ENCODE results near the gene ULBP1.
"Not testable (repeated sequence)": the region's sequence is repeated elsewhere in the genome, so short reads cannot be mapped to it uniquely, and the experiment has no call there.

ULBP1 gene, protein sequence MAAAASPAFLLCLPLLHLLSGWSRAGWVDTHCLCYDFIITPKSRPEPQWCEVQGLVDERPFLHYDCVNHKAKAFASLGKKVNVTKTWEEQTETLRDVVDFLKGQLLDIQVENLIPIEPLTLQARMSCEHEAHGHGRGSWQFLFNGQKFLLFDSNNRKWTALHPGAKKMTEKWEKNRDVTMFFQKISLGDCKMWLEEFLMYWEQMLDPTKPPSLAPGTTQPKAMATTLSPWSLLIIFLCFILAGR

DNA sequence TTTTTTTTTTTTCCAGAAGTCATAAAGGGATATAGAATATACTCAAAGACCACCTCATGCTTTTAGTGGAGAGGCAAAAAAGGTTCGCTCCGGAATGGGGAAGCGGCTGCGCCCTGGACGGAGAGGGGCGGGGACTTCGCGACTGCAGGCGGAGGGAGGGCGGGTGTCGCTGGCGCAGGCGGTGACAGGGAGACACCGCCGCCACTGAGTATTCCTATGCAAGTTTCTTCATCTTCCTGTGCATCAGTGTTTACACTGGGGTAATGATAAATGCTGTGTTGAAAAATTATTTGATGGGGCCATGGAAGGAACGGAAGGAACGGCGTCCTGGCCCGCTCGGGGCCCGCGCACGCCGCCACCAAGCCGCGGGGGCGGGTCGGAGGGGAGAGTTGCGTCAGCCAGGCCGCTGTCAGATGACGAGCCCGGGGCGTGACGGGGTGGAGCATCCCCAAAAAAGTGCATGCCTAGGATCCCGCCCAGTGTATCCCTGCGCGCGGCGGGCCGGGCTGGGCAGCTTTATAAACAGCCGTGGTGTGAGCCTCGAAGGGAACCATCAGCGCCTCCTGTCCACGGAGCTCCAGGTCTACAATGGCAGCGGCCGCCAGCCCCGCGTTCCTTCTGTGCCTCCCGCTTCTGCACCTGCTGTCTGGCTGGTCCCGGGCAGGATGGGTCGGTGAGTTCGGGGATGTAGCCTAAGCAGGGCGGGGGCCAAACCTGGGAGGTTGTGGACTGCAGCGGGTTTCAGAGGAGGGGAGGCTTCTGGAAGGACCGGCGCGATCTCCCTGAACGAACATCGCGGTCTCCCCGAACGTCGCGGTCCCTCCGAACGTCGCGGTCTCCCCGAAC is at the start of gene ULBP1:
Gene ULBP1 (plus strand): TSS at position 482 of the 846 bp plus-strand sequence. CDS start 107 bp downstream, at position 589.
- peak; percentile 62 to 89 for DNase-seq

DNA sequence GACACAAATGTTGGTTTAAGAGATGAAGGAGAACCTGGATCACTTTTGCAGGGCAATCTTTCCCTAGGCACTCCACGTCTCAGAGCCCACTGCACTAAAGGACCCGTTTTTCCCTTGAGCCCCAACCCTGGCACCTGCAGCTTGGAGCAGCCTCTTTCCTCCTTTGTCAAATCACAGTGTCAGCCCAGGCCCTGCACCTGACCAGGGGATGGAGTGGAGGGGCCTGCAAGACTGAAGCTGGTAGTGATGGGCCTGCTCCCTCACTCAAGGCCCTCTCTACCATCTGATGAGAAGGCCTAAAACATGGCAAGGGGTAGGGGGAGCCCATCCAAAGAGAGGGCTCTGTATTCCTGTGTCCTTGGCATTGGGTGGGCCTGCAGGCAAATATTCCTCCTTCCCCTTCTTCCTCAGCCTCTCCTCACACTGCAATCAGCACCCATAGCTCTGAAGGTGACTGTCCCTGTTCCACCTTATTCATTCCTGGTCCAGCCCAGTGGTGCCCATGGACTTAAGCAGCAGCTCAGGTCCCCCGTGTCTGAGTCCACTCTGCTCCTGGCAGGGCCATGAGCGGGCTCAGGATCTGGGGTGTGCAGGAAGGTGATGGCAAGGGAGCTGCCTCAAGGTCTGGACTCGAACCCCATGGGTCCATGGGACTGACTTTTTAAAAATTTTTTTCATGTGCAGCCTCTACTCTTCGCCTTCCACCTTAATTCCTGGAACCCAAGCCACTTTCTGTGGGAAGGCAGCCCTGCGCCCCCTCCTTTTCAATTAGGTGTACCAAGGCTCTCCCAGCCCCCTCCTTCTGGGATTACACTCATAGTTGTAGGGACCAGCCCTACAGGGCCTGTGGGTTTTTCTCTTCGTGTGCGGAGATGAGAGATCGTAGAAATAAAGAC is 47.5 kb upstream of the ULBP1 start:
- DNase-seq, result no peak

DNA sequence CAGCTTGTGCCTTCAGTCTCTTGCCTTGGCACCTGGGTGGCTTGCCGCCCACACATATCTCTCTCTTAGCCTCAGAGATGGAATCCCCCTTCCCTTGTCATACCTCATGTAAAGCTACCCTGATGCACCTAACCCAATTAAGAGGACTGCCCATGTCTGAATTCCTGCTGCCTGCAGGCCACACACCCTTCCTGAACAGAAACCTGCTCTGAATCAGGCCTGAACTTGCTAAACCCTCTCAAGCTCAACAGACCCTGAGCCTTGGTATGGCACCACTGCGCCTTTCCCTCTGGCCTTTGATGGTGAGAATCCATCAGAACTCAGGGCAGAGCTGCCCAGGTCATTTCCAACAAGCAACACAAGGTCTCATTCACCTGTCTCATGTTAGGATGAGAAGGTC is 46.1 kb upstream of the ULBP1 start:
- DNase-seq, result no peak

DNA sequence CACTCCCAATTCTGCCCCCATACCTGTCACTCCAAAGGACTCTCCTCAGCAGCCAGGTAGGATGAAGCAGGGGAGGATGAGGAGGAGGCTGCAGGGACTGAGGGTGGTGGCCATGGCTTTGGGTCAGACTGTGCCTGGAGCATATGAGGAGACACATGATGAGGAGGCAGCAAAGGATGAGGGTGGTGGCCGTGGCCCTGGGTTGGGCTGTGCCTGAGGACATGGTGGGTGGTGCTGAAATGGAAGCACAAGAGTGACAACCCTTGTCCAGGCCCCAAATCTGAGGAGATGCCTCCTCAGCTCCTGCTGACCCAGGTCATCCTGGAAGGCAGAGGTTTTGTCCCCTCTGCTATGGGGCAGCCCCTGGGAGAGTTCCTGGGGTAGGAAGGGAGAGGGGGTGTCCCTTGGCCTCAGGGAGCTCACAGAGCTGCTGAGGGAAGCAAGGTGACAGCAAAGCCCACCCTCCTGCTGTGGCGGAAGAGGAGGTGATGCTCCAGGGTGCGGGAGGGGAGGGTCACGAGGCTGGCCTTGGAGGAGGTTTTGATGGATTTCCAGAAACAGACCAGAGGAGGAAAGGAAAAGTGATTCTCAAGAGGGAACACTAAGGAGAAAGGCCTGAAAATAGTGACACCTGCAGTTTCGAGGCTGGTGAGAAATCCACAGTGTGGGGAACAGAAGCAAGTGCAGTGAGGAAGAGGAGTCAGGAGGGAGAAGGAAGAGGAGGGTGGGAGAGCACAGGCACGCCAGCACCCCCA is 45.4 kb upstream of the ULBP1 start:
- no peak for DNase-seq

DNA sequence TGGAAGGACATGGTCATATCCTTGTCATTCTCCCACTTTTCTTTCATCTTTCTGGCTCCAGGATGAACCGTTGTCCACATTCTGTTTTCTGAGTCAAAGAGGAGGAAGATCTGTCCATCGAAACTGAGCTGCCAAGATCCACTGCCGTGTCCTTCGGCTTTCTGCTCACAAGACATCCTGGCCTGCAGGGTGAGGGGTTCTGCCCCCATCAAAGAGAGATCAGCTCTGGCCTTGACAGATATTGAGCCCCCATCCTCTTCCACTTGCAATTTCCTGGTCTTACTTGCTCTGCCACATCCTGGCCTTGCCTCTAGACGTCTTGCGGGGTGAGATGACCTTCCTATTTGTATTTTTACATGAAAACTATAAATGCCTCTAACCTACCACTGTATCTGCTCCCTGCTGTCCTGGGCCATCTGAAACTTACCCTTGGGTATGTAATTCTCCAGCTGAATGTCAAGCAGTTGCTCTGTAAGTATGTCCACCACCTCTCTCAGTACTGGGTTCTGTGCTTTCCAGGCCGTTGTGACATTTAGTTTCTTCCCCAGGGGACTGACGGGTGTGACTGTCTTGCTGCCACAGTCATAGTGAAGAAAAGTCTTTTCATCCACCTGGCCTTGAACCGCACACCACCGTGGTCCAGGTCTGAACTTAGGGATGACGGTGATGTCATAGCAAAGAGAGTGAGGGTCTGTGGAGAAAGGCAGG is 44.5 kb upstream of the ULBP1 start:
- DNase-seq, result not testable (repeated sequence)

DNA sequence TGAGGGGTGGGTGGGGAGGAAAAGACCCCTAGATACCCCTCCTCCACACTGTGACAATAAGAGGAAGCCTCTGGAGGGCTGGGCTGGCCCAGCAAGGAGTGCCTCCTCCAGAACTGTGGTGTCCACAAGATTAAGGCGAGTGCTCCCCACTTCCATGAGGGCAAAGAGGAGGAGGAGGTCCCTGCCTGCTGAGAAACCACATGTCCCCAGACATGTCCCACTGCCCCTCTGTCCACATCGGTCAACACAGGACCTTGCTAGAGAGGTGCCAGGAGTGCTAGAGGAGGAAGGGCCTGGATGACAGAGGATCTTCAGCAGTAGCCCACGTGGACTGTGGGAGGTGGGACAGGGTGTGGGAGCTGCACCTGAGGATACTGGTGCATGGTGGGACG is 43.9 kb upstream of the ULBP1 start:
- no peak for DNase-seq

DNA sequence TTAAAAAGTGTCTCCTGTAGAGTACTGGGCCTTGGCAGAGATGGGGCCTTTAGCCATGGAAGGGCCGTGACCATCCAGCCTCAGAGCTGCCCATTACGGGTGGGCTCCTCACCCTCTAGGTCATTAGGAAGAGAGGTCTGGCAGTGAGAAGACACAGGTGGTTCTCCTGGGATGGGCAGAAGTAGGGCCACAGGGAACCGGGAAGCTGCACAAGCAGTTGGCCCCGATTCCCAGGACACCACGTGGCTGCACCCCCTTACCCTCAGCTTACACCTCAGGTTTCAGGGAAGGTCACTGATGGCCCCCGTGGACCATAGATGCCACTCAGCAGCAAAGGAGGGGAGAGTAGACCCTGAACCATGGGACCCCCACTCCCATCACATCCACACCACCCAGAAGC is 42.4 kb upstream of the ULBP1 start:
- DNase-seq, result no peak

DNA sequence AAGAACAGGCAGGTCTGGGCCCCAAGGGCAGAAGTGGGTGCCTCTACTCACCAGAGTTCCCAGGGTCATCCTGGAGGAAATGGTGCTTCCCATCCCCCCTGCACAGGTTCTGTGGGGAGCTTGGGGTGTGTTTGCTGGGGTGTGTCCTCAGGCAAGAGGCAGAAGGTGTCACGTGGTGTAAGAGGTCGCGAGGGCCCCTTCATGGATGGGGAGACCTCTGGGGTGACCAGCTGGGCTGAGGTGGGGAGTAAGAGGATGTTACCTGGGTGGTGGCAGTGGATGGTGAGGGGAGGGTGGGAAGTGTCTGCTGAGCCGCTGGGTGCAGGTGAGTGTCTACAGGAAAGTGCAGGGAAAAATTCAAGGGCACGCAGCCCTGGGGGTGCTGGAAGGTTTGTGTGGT is 41.7 kb upstream of the ULBP1 start:
- not testable (repeated sequence) for DNase-seq

DNA sequence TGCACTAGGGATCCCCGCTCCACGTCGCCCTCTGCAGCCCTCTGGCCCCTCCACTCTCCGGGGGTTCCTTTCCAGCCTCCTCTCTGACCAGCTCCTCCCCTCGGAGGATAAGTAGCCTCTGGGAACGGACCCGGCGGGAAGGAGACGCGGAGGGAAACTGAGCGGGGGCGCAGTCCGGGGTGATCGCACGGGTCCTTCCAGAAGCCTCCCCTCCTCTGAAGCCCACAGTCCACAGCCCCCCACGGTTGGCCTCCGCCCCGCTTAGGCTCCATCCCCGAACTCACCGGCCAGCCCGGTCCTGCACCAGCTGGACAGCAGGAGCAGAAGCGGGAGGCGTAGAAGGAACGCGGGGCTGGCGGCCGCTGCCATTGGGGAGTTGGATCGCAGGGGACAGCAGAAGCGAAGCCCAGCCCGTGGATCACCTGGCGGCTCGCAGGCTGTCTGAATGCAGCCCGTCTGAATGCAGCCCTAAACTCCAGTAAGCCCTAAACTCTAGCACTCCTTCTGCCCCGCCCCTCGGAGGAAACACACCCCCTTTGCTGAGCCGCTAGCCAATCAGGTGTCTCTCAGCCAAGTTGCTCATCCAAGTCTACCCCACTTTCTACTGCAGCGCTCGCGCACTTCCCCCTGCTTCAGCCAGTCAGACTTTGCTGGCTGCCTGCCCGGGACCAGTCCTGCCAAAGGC is 41.0 kb upstream of the ULBP1 start, which contains the start of gene RAET1G:
Gene RAET1G (minus strand): TSS at position 480 of the 685 bp plus-strand sequence. CDS start 111 bp downstream, at position 369.
- peak; percentile 31 to 73 for DNase-seq

DNA sequence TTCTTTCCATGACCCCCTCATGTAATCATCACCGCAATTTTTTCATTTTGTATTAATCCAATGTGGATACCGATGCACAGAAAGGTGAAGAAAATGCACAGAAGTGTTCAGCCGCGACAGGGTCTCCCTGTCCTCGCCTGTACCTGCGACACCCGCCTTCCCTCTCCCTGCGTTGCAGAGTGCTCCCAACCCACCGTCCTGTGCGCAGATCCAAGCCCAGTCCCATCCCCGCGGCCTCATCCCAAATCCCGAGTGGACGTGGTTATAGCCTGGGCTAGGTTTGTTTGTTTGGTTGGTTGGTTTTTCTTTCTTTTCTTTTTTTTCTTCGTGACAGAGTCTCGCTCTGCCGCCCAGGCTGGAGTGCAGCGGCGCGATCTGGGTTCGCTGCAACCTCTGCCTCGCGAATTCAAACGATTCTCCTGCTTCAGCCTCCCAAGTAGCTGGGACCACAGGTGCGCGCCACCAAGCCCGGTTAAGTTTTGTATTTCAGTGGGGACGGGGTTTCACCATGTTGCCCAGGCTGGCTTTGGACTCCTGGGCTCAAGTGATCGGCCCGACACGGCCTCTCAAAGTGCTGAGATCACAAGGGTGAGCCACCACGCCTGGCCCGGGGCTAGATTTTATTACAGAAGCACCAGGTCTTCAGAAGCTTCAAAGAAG is 40.3 kb upstream of the ULBP1 start:
- no peak for DNase-seq

DNA sequence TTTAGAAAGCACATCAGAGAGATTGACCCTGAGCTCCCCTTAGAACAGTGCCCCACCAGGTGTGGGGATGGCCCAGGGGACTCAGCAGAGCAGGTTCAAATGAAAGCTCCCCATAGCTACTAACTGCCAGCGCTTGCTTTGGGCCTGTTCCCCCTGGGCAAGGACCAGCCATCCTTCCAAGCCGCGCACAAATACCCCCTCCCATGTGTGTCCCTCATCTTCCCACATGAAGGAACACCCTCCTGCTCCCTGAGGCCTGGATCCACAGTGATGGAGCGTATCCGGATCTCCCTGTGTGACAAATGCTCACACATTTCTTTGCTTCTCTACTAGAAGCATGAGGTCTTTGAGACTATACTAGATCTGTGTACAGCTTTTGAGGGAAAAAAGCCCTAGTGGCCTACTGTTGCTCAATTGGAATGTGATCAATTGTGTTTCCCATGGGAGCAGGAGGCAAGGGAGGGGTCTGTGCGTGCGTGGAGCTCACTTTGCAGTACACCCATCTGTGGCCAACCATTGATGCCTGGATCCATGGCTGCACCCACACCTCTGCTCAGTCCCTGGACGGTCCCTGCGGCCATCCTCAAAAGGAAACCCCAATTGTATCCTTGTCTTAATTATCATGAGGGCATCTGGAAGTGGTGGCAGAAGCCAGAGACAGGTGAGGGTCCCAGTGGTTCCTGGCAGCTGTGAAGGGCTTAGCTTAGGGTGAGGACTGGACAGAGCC is 39.4 kb upstream of the ULBP1 start:
- DNase-seq, result no peak

DNA sequence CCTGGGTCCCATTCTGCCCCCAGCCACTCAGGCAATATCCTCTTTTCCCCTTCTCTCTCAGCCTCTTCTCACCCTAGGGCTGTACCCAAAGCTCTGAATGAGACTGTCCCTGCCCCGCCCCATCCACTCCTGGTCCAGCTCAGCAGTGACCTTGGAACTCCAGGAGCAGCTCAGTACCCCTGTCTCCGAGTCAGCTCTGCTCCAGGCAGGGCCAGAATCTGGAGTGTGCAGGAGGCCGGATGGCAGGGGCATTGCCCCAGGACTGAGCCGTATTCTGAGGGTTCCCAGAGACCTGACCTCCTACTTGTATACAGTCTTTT is 38.9 kb upstream of the ULBP1 start:
- no peak for DNase-seq

DNA sequence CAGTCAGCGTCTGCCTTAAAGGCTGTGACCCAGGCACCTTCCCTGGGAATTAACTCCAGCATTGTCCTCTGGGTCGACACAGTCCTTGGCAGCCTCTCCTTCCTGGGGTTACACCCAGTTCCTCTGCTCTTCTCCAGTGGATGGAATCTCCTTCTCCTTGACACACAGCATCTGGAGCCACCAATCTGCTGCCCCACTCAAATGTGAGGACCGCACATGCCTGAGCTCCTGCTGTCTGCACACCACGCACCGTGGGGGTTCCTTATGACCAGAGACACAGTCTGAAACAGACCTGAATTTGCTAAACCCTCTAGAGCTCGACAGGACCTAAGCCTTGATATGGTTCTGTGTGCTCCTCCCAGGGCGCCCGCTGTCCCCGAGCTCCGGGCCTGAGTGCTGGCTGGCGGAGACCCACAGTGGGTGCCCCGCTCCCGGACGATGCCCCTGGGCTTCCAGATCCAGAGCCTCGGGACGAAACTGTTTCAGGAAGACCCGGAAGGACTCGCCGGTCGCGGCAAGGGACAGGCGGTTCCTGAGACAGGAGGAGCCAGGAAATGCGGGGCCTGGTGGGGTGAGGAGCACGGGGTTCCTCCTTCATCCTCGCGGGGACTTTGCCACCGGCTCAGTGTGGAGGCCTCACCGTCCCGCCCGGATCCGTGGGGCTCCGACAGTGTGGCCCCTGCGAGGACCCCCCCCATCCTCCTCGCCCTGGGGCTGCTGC is 38.3 kb upstream of the ULBP1 start:
- DNase-seq, result no peak

DNA sequence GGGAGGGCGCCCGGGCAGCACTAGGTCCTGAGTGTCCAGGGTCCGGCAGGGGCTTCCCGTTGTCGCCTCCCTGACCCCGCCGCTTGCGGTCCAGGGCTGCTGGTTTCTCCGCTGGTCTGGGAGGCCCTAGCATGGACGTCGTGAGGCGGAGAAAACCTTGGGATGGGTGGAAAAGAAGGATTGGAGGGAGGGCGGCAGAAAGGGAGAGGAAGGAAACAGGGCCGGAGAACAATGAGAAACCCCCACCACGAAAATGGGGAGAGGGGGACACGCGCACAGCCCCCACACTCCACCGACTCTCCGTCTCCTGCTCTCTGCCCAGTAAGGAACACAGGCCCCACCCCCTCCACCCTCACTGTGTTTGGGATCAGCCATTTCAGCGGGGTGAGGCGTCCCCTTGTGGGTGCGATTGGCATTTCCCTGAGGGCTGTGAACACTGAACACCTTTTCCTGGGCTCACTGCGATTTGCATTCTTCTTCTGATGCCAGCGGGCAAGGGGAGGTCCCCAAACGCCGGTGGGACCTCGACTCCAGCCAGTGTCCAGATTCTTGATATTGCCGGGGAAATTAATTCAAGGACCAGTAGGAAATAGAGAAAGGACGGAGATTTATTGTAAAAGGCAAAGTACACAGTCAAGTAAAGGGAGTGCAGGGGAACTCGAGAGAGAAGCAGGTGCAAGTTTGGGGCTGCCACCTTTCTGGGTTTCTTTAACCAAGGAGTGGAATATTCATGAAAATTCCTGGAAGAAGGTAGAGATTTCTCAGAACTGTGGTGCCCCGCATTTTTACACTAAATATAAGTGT is 37.6 kb upstream of the ULBP1 start:
- DNase-seq, result peak; percentile 64 to 76

DNA sequence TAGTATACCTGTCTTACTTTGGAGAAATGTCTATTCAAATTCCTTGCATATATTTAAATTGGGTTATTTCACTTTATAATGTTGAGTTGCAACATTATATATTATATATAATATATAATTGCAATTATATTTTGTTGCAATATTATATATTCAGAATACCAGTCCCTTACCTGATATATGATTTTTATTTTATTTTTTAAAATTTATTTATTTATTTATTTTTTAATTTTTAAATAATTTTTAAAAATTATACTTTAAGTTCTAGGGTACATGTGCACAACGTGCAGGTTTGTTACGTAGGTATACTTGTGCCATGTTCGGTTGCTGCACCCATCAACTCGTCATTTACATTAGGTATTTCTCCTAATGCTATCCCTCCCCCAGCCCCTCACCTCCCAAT is 36.7 kb upstream of the ULBP1 start:
- DNase-seq, result not testable (repeated sequence)

DNA sequence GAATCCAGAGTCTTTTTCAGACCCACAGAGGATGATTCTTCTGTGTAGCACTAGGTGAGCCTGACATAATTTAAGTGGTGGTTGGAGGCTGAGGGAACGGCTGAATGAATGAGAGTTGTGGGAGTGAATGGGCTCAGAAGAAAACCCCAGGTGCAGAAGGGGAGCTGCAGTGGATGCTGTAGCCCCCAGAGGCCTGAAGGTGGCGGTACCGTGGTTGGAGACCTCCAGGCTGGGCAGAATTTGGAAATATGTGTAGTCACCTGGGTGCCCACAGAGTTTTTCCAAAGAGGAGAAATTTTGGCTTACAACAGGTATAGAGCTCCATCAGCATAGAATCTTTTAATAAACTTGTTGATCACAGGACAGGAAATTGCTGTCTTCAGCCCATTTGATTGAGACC is 34.3 kb upstream of the ULBP1 start:
- no peak for DNase-seq

DNA sequence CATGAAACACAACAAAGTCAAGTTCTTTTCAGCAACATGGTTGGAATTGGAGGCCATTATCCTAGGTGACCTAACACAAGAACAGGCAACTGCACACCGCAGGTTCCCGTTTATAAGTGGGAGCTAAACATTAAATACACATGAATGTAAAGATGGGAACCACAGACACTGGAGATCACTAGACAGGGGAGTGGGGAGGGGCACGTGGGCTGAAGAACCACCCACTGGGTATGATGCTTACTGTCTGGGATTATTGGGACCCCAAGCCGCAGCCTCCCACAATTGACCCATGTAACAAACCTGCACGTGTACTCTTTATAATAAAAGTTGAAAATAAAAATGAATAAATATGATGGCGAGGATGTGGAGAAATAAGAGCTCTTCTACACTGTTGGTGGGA is 32.2 kb upstream of the ULBP1 start:
- DNase-seq, result no peak

DNA sequence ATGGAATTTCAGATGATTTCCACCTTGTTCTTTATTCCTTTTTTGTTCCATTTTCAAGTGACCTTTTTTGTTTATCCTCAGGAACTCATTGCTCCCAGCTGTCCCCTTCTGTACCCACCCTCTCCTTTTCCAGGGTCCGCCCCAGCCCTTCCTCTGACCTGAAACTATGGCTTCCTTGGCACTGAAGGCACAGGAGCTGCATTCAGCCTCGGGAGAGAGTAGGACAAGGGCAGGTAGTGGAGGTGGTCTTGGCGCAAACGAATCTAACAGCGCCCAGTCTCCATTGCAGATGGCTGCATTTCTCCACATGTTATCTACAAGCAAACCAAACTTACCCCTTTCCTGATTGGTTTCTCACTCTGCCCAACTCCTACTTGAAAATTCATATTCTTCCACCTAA is 30.7 kb upstream of the ULBP1 start:
- DNase-seq, result no peak

DNA sequence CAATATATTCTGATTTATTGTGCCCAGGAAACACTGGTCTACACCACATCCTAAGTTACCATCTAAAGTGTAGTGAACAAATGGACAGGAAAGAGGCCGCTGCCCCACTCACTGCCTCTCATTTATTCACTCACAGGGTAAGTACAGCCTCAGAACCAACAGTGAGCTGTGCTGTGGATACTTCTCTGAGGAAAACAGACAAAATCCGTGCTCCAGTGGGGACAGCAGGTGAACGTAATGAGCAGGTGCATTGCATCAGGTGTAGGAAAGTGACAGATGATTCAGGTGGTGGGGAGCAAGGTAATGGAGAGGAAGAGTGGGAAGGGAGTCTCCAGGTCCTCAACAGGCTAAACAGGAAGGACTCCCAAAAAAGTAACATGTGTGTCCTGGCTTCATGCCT is 30.3 kb upstream of the ULBP1 start:
- DNase-seq, result no peak

Measured in NCI-H446 (cell line).